HepG2 (cell line): ENCODE data around the gene SLC35F3. TPM values are rescaled to one million over a fixed set of nuclear protein-coding genes. Genes with fewer than 3 reads are reported as not detected.

ENCODE experiments used
- ATAC-seq: fragments of 200-7000 bp; cut with Tn5 transposase; 3 replicates; pipeline ENCODE4 v1.9.1; 2020; ENCODE audit warnings: mild to moderate bottlenecking, moderate library complexity
- BruUV-seq: library from RNA; stranded (reverse); fragments of 400-500 nt; replicated peaks from 2 replicates; lab custom pipeline; 2021; lab: Mats Ljungman, UMichigan
- CTCF ChIA-PET: fragments of 300-600 bp; formaldehyde crosslinking; extraction: SDS; loops from one replicate; lab custom pipeline; 2021; ENCODE audit warnings: low total read pairs, inconsistent platforms, low intra/inter-chr PET ratio; lab: Yijun Ruan, JAX
- POLR2A ChIA-PET: fragments of 350-600 bp; sonication (Branson Sonifier 250); formaldehyde crosslinking; loops from one replicate; lab custom pipeline; 2020; ENCODE audit warnings: antibody characterized with exemption, inconsistent platforms; lab: Yijun Ruan, JAX
- DNase-seq: peaks from one replicate; pipeline ENCODE4 v3.0.0-alpha.2; 2015; ENCODE audit warnings: low spot score
- FAIRE-seq: peaks from 3 replicates; lab custom pipeline; 2011; peaks lifted over from hg19 to GRCh38; lab: Jason Lieb, UNC
- H2AFZ ChIP-seq: one replicate; pipeline ENCODE4 v1.6.1; 2011; ENCODE audit warnings: low read length, inconsistent platforms
- H3K27ac ChIP-seq: fragments of 300-600 bp; 3 replicates; pipeline ENCODE4 v1.8.0; 2011; ENCODE audit warnings: mixed run types, mild to moderate bottlenecking, mixed read lengths, low read length, inconsistent platforms; ENCODE audit not compliant: insufficient read depth; ENCODE audit errors: extremely low read length
- H3K27me3 ChIP-seq, 2 experiments: fragments of 200-600 bp in 1 of 2; 2 replicates in 1 of 2; 3 replicates in 1 of 2; pipeline versions ENCODE4 v1.6.0 to v1.8.0; 2011; ENCODE audit warnings: low read length in 2 of 2, mild to moderate bottlenecking in 2 of 2, moderate library complexity in 2 of 2, inconsistent platforms in 1 of 2; ENCODE audit not compliant: insufficient read depth in 2 of 2, control insufficient read depth in 1 of 2
- H3K36me3 ChIP-seq, 2 experiments: fragments of 200-600 bp in 1 of 2; replicated peaks in 1 of 2; 2 replicates in 1 of 2; 3 replicates in 1 of 2; pipeline versions ENCODE4 v1.5.1 to v1.8.0; 2011; ENCODE audit warnings: low read length in 2 of 2, inconsistent platforms in 1 of 2; ENCODE audit not compliant: insufficient read depth in 2 of 2, control insufficient read depth in 1 of 2
- H3K4me1 ChIP-seq: 2 replicates; pipeline ENCODE4 v1.5.1; 2012; ENCODE audit warnings: low read length, inconsistent platforms; ENCODE audit not compliant: insufficient read depth
- H3K4me2 ChIP-seq: 2 replicates; pipeline ENCODE4 v1.6.0; 2011; ENCODE audit warnings: low read depth, low read length, inconsistent platforms
- H3K4me3 ChIP-seq, 3 experiments: fragments of 200-600 bp in 1 of 3; sonication (generic), shearing (Covaris generic) in 1 of 3; replicated peaks in 1 of 3; 2 replicates each; pipeline ENCODE4 v1.5.1; 2011 to 2016; ENCODE audit warnings: low read length in 3 of 3, inconsistent platforms in 2 of 3, low read depth in 2 of 3, mild to moderate bottlenecking in 2 of 3, control low read depth in 1 of 3, mixed read lengths in 1 of 3; ENCODE audit not compliant: insufficient read depth in 1 of 3
- H3K79me2 ChIP-seq: one replicate; pipeline ENCODE4 v1.6.1; 2011; ENCODE audit warnings: low read length, inconsistent platforms; ENCODE audit not compliant: insufficient read depth
- H3K9ac ChIP-seq: 2 replicates; pipeline ENCODE4 v1.6.0; 2011; ENCODE audit warnings: mild to moderate bottlenecking, low read depth, low read length, inconsistent platforms; ENCODE audit not compliant: insufficient read depth
- H3K9me3 ChIP-seq: 2 replicates; pipeline ENCODE4 v1.5.1; 2012; ENCODE audit warnings: mild to moderate bottlenecking, low read length
- H4K20me1 ChIP-seq: 2 replicates; pipeline ENCODE4 v1.6.0; 2011; ENCODE audit warnings: inconsistent platforms, mild to moderate bottlenecking, low read length, moderate library complexity; ENCODE audit not compliant: insufficient read depth
- CCAR2 ChIP-seq: fragments of 200-400 bp; formaldehyde crosslinking; optimal IDR thresholded peaks from 2 replicates; pipeline ENCODE3; 2018; ENCODE audit warnings: low read depth, mild to moderate bottlenecking, low read length, moderate library complexity
- POGZ ChIP-seq: sonication (generic); formaldehyde crosslinking; IDR thresholded peaks from 2 replicates; pipeline ENCODE4 v1.4.0; 2020; ENCODE audit warnings: mild to moderate bottlenecking, missing genetic modification reagents
- SKI ChIP-seq: fragments of 450-650 bp; IDR thresholded peaks from one replicate; pipeline ENCODE4 v1.6.1; 2018; ENCODE audit warnings: mild to moderate bottlenecking; ENCODE audit not compliant: partially characterized antibody
- SMAD1 ChIP-seq: sonication (generic); formaldehyde crosslinking; IDR thresholded peaks from 2 replicates; pipeline ENCODE4 v1.4.0; 2020; ENCODE audit warnings: missing genetic modification reagents, low read depth, mild to moderate bottlenecking, borderline replicate concordance
- ZNF451 ChIP-seq: sonication (generic); formaldehyde crosslinking; IDR thresholded peaks from 2 replicates; pipeline ENCODE4 v1.5.0; 2020; ENCODE audit warnings: mild to moderate bottlenecking, missing genetic modification reagents
- ZNF549 ChIP-seq: sonication (generic); formaldehyde crosslinking; IDR thresholded peaks from 2 replicates; pipeline ENCODE4 v1.5.0; 2020; ENCODE audit warnings: missing genetic modification reagents
- ZNF572 ChIP-seq: sonication (generic); formaldehyde crosslinking; IDR thresholded peaks from 2 replicates; pipeline ENCODE4 v1.5.1; 2020; ENCODE audit warnings: mild to moderate bottlenecking, missing genetic modification reagents
- ZSCAN25 ChIP-seq: sonication (generic); formaldehyde crosslinking; IDR thresholded peaks from 2 replicates; pipeline ENCODE4 v1.8.0; 2022; ENCODE audit warnings: mild to moderate bottlenecking, missing genetic modification reagents
- WGBS: methylation state at CpG from one replicate; pipeline ENCODE4 v1.1.6; 2017; ENCODE audit warnings: low lambda C conversion rate; 5-methylcytosine and 5-hydroxymethylcytosine counted together
- in situ Hi-C: cut with HindIII; loops from 2 replicates; pipeline ENCODE4 v1.10.0; 2017; ENCODE audit warnings: low pct_unique_long_range_greater_than_20kb; ENCODE audit not compliant: extremely low pct_ligation_motif_present
- intact Hi-C: fragments of 100-400 bp; cut with micrococcal nuclease; formaldehyde crosslinking; loops from one replicate; pipeline ENCODE4 v1.10.0; 2022; ENCODE audit not compliant: unreplicated experiment
- polyA plus RNA-seq, 8 experiments: library from polyadenylated mRNA; depleted of rRNA in 3 of 8; stranded (reverse) in 7 of 8; unstranded in 1 of 8; fragments of >200 nt; fragmentation: Illumina TruSeq in 4 of 8; extraction: Trizol in 4 of 8; gene quantifications; 2 replicates each; pipeline versions ENCODE4 v1.2.1 to v1.2.3, GENCODE V29; 2011 to 2016; ENCODE audit warnings: low read depth in 4 of 8, missing spikeins in 1 of 8, mixed read lengths in 1 of 8; ENCODE audit not compliant: insufficient read depth in 1 of 8
- total RNA-seq, 5 experiments: library from RNA; depleted of rRNA; stranded (reverse); fragments of >200 nt; fragmentation: Illumina TruSeq; extraction: Trizol; gene quantifications; 2 replicates each; pipeline ENCODE4 v1.2.3, GENCODE V29; 2016; ENCODE audit warnings: low read depth in 1 of 5
- TF ChIP-seq, protein P1 (sequence below): sonication (generic); formaldehyde crosslinking; IDR thresholded peaks from 2 replicates; pipeline ENCODE4 v1.5.0; 2020; ENCODE audit warnings: missing genetic modification reagents, mild to moderate bottlenecking, borderline replicate concordance
- TF ChIP-seq, protein P2 (sequence below): sonication (generic); formaldehyde crosslinking; IDR thresholded peaks from 2 replicates; pipeline ENCODE4 v1.5.0; 2020; ENCODE audit warnings: missing genetic modification reagents

Gene SLC35F3
- total and polyA plus RNA-seq, 2 of the 13 experiments (the other 11 are each of a cell fraction or from before 2014, with no cell fraction given): not detected

DNA sequence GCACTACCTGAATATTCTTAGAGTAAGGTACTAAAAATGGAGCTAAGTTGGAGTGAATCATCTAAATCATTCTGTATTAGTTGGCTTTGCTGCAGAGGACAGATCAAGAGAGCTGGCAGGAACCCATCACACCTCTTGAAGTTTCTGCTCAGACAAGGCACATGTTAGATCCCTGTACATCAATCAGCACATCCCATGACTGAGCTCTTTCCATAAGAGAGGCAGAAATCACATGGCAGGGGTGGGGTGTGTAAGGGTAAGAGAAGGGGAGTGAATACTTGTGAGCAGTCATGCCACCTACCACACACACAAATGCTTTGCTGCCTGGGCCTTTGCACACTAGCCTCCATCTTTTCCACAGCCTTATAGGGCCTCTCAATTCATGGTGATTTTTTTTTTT, 214.4 kb downstream of the SLC35F3 start:
- Histone ChIP-seq H3K27ac (no peak overlapping the region), H3K4me2 (no peak overlapping the region), H2AFZ (no peak overlapping the region), H3K9me3 (no peaks in the 10 kb centered on the region), H3K4me3 (no peak overlapping the region), H3K4me1 (peaks cover 14% of the 10 kb centered on the region), H4K20me1 (no peaks in the 10 kb centered on the region), H3K27me3 (peaks cover 0 to 4% of the 10 kb centered on the region in 2 experiments; a peak in 3 of 5 replicates), H3K36me3 (no peaks in the 10 kb centered on the region), H3K79me2 (no peaks in the 10 kb centered on the region), H3K9ac (no peak overlapping the region)
- no peak for FAIRE-seq
- in situ Hi-C loops (no loop called here), intact Hi-C loops (no loop called here)
- no TSS peak for BruUV-seq
- POLR2A ChIA-PET: no interaction called here
- CTCF ChIA-PET: no interaction called here
- DNase-seq: no peak
- TF ChIP-seq ZNF549 (CRISPR knock-in tag): no peak
- no peak for TF ChIP-seq CCAR2
- TF ChIP-seq ZNF572 (CRISPR knock-in tag): no peak
- no peak for TF ChIP-seq ZNF451 (CRISPR knock-in tag)
- no peak for TF ChIP-seq POGZ (CRISPR knock-in tag)
- TF ChIP-seq, protein P1, sequence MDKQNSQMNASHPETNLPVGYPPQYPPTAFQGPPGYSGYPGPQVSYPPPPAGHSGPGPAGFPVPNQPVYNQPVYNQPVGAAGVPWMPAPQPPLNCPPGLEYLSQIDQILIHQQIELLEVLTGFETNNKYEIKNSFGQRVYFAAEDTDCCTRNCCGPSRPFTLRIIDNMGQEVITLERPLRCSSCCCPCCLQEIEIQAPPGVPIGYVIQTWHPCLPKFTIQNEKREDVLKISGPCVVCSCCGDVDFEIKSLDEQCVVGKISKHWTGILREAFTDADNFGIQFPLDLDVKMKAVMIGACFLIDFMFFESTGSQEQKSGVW: no peak
- no peak for TF ChIP-seq SKI
- TF ChIP-seq SMAD1 (CRISPR knock-in tag): no peak
- no peak for ATAC-seq

DNA sequence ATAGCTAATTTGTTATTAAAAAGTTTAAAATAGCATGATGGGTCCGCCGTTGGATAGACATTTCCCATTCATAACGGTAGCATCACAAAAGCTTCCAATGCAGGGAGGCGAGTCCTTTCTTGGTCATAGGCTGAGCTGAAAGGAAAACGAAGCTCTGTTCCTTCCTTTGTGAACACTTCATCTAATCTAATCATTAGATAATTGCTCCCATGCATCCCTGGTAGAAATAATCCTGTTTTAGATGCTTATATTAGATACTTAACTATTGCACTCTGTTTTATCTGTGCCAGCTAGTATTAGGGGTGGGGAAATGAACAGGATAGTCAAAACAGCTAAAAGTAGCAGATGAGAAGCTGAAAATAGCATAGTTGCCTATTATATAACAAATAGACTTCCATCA, 215.0 kb downstream of the SLC35F3 start:
- intact Hi-C loops (no loop called here), in situ Hi-C loops (no loop called here)
- DNase-seq (no peak), FAIRE-seq (no peak), ATAC-seq (no peak)
- ChIA-PET POLR2A (no interaction called here), CTCF (no interaction called here)
- H4K20me1 ChIP-seq: no peaks in the 10 kb centered on the region
- no peak overlapping the region for H2AFZ ChIP-seq
- H3K4me1 ChIP-seq: peaks cover 14% of the 10 kb centered on the region
- WGBS: 37% methylated on average over 5 of the region's 5 CpGs
- no peaks in the 10 kb centered on the region for H3K9me3 ChIP-seq
- H3K4me3 ChIP-seq: no peak overlapping the region
- H3K4me2 ChIP-seq: no peak overlapping the region
- H3K36me3 ChIP-seq: no peaks in the 10 kb centered on the region
- no peaks in the 10 kb centered on the region for H3K79me2 ChIP-seq
- H3K9ac ChIP-seq: no peak overlapping the region
- BruUV-seq: no TSS peak
- peaks cover 0 to 4% of the 10 kb centered on the region in 2 experiments; a peak in 2 of 5 replicates for H3K27me3 ChIP-seq
- H3K27ac ChIP-seq: no peak overlapping the region
- TF ChIP-seq ZSCAN25 (CRISPR knock-in tag): no peak
- TF ChIP-seq, protein P2, sequence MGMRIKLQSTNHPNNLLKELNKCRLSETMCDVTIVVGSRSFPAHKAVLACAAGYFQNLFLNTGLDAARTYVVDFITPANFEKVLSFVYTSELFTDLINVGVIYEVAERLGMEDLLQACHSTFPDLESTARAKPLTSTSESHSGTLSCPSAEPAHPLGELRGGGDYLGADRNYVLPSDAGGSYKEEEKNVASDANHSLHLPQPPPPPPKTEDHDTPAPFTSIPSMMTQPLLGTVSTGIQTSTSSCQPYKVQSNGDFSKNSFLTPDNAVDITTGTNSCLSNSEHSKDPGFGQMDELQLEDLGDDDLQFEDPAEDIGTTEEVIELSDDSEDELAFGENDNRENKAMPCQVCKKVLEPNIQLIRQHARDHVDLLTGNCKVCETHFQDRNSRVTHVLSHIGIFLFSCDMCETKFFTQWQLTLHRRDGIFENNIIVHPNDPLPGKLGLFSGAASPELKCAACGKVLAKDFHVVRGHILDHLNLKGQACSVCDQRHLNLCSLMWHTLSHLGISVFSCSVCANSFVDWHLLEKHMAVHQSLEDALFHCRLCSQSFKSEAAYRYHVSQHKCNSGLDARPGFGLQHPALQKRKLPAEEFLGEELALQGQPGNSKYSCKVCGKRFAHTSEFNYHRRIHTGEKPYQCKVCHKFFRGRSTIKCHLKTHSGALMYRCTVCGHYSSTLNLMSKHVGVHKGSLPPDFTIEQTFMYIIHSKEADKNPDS (CRISPR knock-in tag): no peak
